H9 (cell line): ENCODE measurements around the gene PIEZO2. TPM values are rescaled to one million over a fixed set of nuclear protein-coding genes. Genes with fewer than 3 reads are reported as not detected.

Experiments
- DNase-seq: peaks from one replicate; pipeline ENCODE4 v3.0.0-alpha.2; 2017
- H2AFZ ChIP-seq: one replicate; pipeline ENCODE4 v1.6.1; 2013; ENCODE audit warnings: mild to moderate bottlenecking, low read length, control low read depth, moderate library complexity
- H2AK5ac ChIP-seq: 2 replicates; pipeline ENCODE4 v1.6.1; 2013; ENCODE audit warnings: low read length, control low read depth, mixed read lengths; ENCODE audit not compliant: insufficient read length
- H2BK120ac ChIP-seq: one replicate; pipeline ENCODE4 v1.6.1; 2013; ENCODE audit warnings: low read depth, mild to moderate bottlenecking, low read length, control low read depth, inconsistent platforms; ENCODE audit not compliant: poor library complexity, severe bottlenecking
- H2BK12ac ChIP-seq: 2 replicates; pipeline ENCODE4 v1.6.1; 2013; ENCODE audit warnings: low read length, control low read depth, mixed read lengths, low read depth; ENCODE audit not compliant: insufficient read length
- H2BK15ac ChIP-seq: 2 replicates; pipeline ENCODE4 v1.6.1; 2013; ENCODE audit warnings: low read depth, low read length, control low read depth
- H2BK20ac ChIP-seq: one replicate; pipeline ENCODE4 v1.6.1; 2013; ENCODE audit warnings: low read depth, mild to moderate bottlenecking, low read length, control low read depth, inconsistent platforms; ENCODE audit not compliant: poor library complexity, severe bottlenecking
- H2BK5ac ChIP-seq: 2 replicates; pipeline ENCODE4 v1.6.1; 2013; ENCODE audit warnings: low read length, control low read depth, mixed read lengths; ENCODE audit not compliant: insufficient read length
- H3K14ac ChIP-seq: 2 replicates; pipeline ENCODE4 v1.6.1; 2013; ENCODE audit warnings: low read length, control low read depth; ENCODE audit not compliant: insufficient read depth
- H3K18ac ChIP-seq: 2 replicates; pipeline ENCODE4 v1.6.1; 2013; ENCODE audit warnings: low read depth, mild to moderate bottlenecking, mixed read lengths, low read length, control low read depth; ENCODE audit not compliant: insufficient read length
- H3K23ac ChIP-seq: 2 replicates; pipeline ENCODE4 v1.6.1; 2013; ENCODE audit warnings: low read length, control low read depth, mixed read lengths, low read depth; ENCODE audit not compliant: insufficient read length
- H3K23me2 ChIP-seq: 2 replicates; pipeline ENCODE4 v1.6.1; 2013; ENCODE audit warnings: low read depth, mild to moderate bottlenecking, mixed read lengths, low read length, control low read depth; ENCODE audit not compliant: insufficient read length, poor library complexity, severe bottlenecking
- H3K27ac ChIP-seq: 2 replicates; pipeline ENCODE4 v1.5.1; 2013; ENCODE audit warnings: low read length, control low read depth, mixed read lengths, low read depth; ENCODE audit not compliant: insufficient read length
- H3K27me3 ChIP-seq: 2 replicates; pipeline ENCODE4 v1.6.1; 2013; ENCODE audit warnings: low read length, control low read depth, inconsistent platforms; ENCODE audit not compliant: insufficient read depth
- H3K4ac ChIP-seq: 2 replicates; pipeline ENCODE4 v1.6.1; 2013; ENCODE audit warnings: low read depth, mild to moderate bottlenecking, control low read depth, inconsistent platforms, low read length, moderate library complexity
- H3K4me1 ChIP-seq: 2 replicates; pipeline ENCODE4 v1.6.1; 2013; ENCODE audit warnings: low read length, control low read depth, inconsistent platforms; ENCODE audit not compliant: insufficient read depth
- H3K4me2 ChIP-seq: 2 replicates; pipeline ENCODE4 v1.6.1; 2013; ENCODE audit warnings: low read length, control low read depth, mixed read lengths; ENCODE audit not compliant: insufficient read length, insufficient read depth
- H3K56ac ChIP-seq: 2 replicates; pipeline ENCODE4 v1.6.1; 2013; ENCODE audit warnings: low read depth, mild to moderate bottlenecking, mixed read lengths, low read length, control low read depth; ENCODE audit not compliant: insufficient read length
- H3K79me1 ChIP-seq: 2 replicates; pipeline ENCODE4 v1.6.1; 2013; ENCODE audit warnings: low read depth, mild to moderate bottlenecking, moderate library complexity, low read length, control low read depth, inconsistent platforms; ENCODE audit not compliant: insufficient read depth, poor library complexity, severe bottlenecking
- H3K79me2 ChIP-seq: 2 replicates; pipeline ENCODE4 v1.6.1; 2013; ENCODE audit warnings: low read length, control low read depth, inconsistent platforms; ENCODE audit not compliant: insufficient read depth
- H3K9ac ChIP-seq: 2 replicates; pipeline ENCODE4 v1.6.1; 2013; ENCODE audit warnings: low read length, control low read depth, mixed read lengths; ENCODE audit not compliant: insufficient read length; ENCODE audit errors: extremely low read depth
- H3K9me3 ChIP-seq: one replicate; pipeline ENCODE4 v1.6.1; 2013; ENCODE audit warnings: low read depth, low read length, inconsistent platforms; ENCODE audit not compliant: control insufficient read depth
- H3T11ph ChIP-seq: one replicate; pipeline ENCODE4 v1.6.1; 2013; ENCODE audit warnings: mild to moderate bottlenecking, low read length, control low read depth, inconsistent platforms
- H4K20me1 ChIP-seq: one replicate; pipeline ENCODE4 v1.6.1; 2013; ENCODE audit not compliant: control insufficient read depth, insufficient read length, insufficient read depth
- H4K5ac ChIP-seq: 2 replicates; pipeline ENCODE4 v1.6.1; 2013; ENCODE audit warnings: low read depth, mild to moderate bottlenecking, mixed read lengths, low read length, control low read depth; ENCODE audit not compliant: insufficient read length
- H4K8ac ChIP-seq: replicated peaks from 2 replicates; pipeline ENCODE4 v1.6.1; 2013; ENCODE audit warnings: low read length, control low read depth, mixed read lengths, low read depth; ENCODE audit not compliant: insufficient read length
- H4K91ac ChIP-seq: 2 replicates; pipeline ENCODE4 v1.6.1; 2013; ENCODE audit warnings: low read depth, mild to moderate bottlenecking, moderate library complexity, mixed read lengths, low read length, control low read depth; ENCODE audit not compliant: insufficient read length
- H3K27ac Mint-ChIP-seq, 3 experiments: 2 replicates in 2 of 3; 3 replicates in 1 of 3; pipeline ENCODE4 v1.8.0; 2020 to 2021; ENCODE audit warnings: mixed read lengths in 3 of 3, mild to moderate bottlenecking in 1 of 3, moderate library complexity in 1 of 3
- H3K27me3 Mint-ChIP-seq: 2 replicates; pipeline ENCODE4 v1.8.0; 2021; ENCODE audit warnings: low read depth, mild to moderate bottlenecking, moderate library complexity, mixed read lengths
- H3K36me3 Mint-ChIP-seq, 3 experiments: 2 replicates in 2 of 3; 3 replicates in 1 of 3; pipeline ENCODE4 v1.8.0; 2020 to 2021; ENCODE audit warnings: low read depth in 3 of 3, mixed read lengths in 3 of 3; ENCODE audit not compliant: insufficient read depth in 1 of 3
- H3K4me1 Mint-ChIP-seq, 2 experiments: 2 replicates each; pipeline ENCODE4 v1.8.0; 2020; ENCODE audit warnings: mixed read lengths in 2 of 2
- H3K4me3 Mint-ChIP-seq, 2 experiments: 2 replicates in 1 of 2; 3 replicates in 1 of 2; pipeline ENCODE4 v1.8.0; 2020 to 2021; ENCODE audit warnings: mild to moderate bottlenecking in 2 of 2, mixed read lengths in 2 of 2, moderate library complexity in 1 of 2
- H3K9me3 Mint-ChIP-seq, 2 experiments: 2 replicates in 1 of 2; 3 replicates in 1 of 2; pipeline ENCODE4 v1.8.0; 2020; ENCODE audit warnings: mild to moderate bottlenecking in 2 of 2, mixed read lengths in 2 of 2, moderate library complexity in 1 of 2
- WGBS: extraction: QIAGEN DNeasy Blood & Tissue Kit; methylation state at CpG from one replicate; pipeline ENCODE4 v1.1.7; 2013; ENCODE audit warnings: missing lambda C conversion rate, low lambda C conversion rate, mixed read lengths; ENCODE audit not compliant: insufficient read length; ENCODE audit errors: extremely low coverage; 5-methylcytosine and 5-hydroxymethylcytosine counted together
- total RNA-seq: library from RNA; stranded (reverse); gene quantifications from 2 replicates; pipeline ENCODE4 v1.2.1, GENCODE V29; 2021
- TF ChIP-seq, protein P1 (sequence below): fragments of 200-600 bp; sonication (generic); conservative IDR thresholded peaks from 3 replicates; pipeline ENCODE4 v1.8.0; 2021; ENCODE audit warnings: antibody characterized with exemption, mild to moderate bottlenecking

Gene PIEZO2
- total RNA-seq, 1 experiment from 2014 or later, result 3.9 TPM

GRCh38 chr18:11096411-11096810 is 53.0 kb downstream of the PIEZO2 start:
- Mint-ChIP-seq H3K27ac (no peak overlapping the region), H3K4me1 (peaks cover 14 to 16% of the 10 kb centered on the region in 2 experiments)
- H3K4me2 ChIP-seq, result no peak overlapping the region

More at GRCh38 chr18:11096411-11096810, 53.0 kb downstream of the PIEZO2 start:
- no peak overlapping the region for H3K18ac ChIP-seq
- no peak overlapping the region for H2AK5ac ChIP-seq
- TF ChIP-seq, protein P1, sequence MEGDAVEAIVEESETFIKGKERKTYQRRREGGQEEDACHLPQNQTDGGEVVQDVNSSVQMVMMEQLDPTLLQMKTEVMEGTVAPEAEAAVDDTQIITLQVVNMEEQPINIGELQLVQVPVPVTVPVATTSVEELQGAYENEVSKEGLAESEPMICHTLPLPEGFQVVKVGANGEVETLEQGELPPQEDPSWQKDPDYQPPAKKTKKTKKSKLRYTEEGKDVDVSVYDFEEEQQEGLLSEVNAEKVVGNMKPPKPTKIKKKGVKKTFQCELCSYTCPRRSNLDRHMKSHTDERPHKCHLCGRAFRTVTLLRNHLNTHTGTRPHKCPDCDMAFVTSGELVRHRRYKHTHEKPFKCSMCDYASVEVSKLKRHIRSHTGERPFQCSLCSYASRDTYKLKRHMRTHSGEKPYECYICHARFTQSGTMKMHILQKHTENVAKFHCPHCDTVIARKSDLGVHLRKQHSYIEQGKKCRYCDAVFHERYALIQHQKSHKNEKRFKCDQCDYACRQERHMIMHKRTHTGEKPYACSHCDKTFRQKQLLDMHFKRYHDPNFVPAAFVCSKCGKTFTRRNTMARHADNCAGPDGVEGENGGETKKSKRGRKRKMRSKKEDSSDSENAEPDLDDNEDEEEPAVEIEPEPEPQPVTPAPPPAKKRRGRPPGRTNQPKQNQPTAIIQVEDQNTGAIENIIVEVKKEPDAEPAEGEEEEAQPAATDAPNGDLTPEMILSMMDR, result no peak
- Mint-ChIP-seq H3K4me3 (no peak overlapping the region), H3K27me3 (no peaks in the 10 kb centered on the region), H3K36me3 (no peaks in the 10 kb centered on the region; a peak in 1 of 7 replicates), H3K9me3 (no peaks in the 10 kb centered on the region)
- H4K5ac ChIP-seq, result no peak overlapping the region
- H3K14ac ChIP-seq, result no peak overlapping the region
- no peak overlapping the region for H3K56ac ChIP-seq
- no peak overlapping the region for H2BK5ac ChIP-seq
- H4K8ac ChIP-seq, result no peak overlapping the region
- H3K4ac ChIP-seq, result no peak overlapping the region
- H3K9me3 ChIP-seq, result no peaks in the 10 kb centered on the region
- no peak overlapping the region for H2BK120ac ChIP-seq
- H4K91ac ChIP-seq, result no peak overlapping the region
- no peak overlapping the region for H2AFZ ChIP-seq
- no peaks in the 10 kb centered on the region for H3K27me3 ChIP-seq
- no peak overlapping the region for H2BK20ac ChIP-seq
- H3K23me2 ChIP-seq, result no peaks in the 10 kb centered on the region
- H3K27ac ChIP-seq, result no peak overlapping the region
- no peak overlapping the region for H2BK12ac ChIP-seq
- H3K4me1 ChIP-seq, result peaks cover 3% of the 10 kb centered on the region; the same call in 1 of the 2 replicates
- H3K79me2 ChIP-seq, result no peaks in the 10 kb centered on the region
- H3T11ph ChIP-seq, result no peak overlapping the region
- H2BK15ac ChIP-seq, result no peak overlapping the region
- H3K9ac ChIP-seq, result no peak overlapping the region
- H3K79me1 ChIP-seq, result no peaks in the 10 kb centered on the region
- H4K20me1 ChIP-seq, result no peaks in the 10 kb centered on the region
- DNase-seq, result no peak
- H3K23ac ChIP-seq, result no peak overlapping the region
- no CpG with 5 or more reads among the region's 5 CpGs for WGBS
